Stimulated activated CD4-positive, alpha-beta T cell treated with anti-CD3 and anti-CD28 coated beads, Interleukin-12 subunit alpha, Interleukin-12 subunit beta, amount 100 ng/mL, for 4 hours (primary cell): ENCODE data around the gene RXRG.

ENCODE experiments used
- DNase-seq: peaks from one replicate; pipeline ENCODE4 v3.0.0-alpha.2; 2020

RXRG gene

DNA sequence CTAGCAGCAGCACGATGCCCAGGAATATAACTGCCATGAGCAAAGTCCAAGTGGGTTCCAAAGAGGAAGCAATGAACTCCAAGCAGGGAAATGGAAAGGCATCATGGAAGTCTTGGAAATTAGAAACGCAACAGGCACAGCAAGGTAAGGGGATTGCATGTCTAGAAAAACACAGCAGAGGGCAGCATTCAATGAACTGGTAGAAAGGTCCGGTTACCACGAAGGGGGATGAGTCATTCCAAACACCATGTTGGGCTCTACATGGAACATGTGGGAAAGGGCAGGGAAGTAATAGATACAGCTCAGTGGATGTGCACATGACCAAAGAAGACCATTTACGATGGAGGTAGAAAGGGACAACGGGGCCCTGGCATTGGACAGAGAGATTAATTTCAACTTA is 36.4 kb downstream of the RXRG start:
- no peak for DNase-seq

DNA sequence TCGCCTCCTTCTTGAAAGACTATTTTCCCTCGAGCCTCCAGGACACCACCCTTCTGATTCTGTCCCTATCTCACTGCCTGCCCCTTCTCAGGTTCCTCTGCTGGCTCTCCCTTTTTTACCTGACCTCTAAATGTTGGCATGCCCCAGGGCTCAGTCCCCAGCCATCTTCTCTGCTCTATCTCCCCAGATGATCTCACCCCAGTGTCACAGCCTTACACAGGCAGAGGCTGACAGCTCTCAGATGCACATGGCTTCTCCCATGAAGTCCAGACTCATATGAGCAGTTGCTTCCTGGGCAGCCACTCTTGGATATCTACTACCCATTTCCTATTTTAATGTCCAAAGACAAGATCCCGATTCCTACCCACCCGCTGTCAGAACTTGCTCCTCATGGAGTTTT is 37.5 kb downstream of the RXRG start:
- DNase-seq, result no peak

DNA sequence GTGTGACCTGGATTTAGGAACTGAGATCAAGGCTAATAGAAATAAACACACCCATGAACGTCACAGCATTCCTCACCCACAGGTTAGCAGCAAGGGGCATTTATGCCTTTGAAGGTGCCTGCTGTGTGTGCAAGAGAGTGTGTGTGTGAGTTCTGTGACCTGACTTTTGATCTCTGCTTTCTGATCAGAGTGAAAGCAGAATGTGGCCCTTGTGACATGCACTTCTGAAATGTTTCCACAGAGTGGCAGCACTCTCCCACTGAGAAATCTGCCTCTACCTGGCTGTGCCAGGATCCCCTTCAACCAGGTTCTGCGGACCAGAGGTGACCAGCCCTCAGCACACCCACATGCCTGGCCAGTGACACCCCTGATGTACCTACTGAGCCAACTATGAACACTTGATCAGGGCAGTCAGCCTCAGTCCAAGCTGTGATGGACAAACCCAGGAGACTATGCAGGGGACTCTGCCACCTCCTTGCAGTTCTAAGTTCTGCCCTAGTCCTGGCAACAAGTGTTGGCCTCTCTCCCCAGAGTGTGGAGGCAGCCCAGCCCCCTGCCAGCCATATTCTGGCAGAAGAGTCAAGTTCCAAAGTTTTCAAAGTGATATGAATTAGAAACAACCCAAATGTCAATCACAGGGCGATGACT is 41.0 kb downstream of the RXRG start:
- DNase-seq, result no peak

DNA sequence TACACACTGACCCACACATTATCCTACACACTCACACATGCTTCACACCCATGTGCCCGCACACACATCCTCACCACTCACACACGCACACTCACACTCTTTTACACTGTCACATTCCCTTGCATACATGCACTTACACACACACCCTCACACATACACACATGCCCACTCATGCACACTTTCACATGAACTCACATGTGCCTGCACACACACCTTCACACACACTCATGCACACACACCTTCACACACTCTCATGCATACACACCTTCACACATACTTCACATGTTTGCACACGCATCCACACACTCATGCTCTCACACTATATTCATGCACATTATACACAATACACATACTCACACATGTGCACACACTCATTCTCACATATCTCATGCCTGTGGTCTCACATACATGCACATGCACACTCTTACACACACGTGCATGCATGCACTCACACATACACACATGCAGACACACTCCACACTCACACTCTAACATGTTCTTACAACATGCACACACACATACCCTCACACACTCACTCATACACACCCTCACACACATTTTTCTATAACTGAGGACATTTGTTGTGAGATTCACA is 42.3 kb downstream of the RXRG start:
- no peak for DNase-seq

DNA sequence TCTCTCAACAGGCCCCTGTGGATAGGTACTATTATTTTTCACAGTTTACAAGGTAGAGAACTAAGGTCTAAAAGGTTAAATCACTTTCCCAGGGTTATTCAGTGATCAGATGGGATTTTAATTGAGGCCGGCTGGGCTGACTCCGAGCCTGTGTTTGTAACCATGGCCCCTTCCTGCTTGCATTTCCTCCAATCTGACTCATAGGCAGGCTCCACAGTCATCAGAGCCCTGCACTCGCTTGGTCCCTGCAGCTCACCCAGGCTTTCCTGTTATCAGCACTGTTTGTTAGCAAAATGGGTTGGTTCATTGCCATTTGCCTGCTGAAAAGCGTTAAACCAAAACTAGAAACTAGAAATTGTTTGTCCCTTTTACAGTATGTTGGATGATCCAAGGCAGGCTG is 47.0 kb downstream of the RXRG start:
- DNase-seq, result no peak

DNA sequence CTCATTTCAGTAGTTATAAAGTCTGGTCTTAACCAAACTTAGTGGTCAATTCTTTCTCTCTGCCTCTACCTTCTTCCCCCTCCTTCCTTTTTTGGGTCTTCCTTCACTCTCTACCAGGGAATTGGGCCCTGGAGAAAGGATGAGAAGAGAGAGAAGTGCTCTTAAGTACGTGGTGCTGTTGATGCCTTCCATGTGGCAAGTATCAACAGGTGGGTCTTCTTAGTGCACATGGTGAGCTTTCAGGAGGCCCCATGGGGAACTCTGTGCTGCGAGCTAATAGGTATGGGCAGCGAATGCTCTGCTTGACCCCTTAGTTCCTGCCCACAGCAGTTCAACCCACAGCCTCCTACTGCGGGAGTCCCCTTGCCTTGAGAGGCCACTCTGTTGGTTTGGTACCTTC is 49.0 kb downstream of the RXRG start:
- no peak for DNase-seq

DNA sequence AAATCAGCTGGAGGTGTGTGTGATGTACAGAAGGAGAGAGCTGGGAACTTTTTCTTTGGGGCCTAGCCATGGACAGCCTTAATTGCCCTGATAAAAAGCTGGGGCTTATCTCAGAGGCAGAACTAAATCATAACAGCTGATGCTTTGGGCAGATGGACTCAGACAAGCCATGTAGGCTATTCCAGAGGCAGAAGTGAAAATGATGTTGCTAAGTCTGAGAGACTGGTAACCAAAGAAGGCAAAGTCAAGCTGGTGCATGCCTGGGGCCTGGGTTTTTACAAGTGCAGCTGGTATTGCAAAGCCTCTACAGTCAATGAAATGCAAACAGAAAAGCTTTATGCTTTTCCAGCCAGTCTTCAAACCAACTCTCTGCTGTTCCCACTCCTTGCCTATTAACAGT is 49.4 kb downstream of the RXRG start:
- no peak for DNase-seq

DNA sequence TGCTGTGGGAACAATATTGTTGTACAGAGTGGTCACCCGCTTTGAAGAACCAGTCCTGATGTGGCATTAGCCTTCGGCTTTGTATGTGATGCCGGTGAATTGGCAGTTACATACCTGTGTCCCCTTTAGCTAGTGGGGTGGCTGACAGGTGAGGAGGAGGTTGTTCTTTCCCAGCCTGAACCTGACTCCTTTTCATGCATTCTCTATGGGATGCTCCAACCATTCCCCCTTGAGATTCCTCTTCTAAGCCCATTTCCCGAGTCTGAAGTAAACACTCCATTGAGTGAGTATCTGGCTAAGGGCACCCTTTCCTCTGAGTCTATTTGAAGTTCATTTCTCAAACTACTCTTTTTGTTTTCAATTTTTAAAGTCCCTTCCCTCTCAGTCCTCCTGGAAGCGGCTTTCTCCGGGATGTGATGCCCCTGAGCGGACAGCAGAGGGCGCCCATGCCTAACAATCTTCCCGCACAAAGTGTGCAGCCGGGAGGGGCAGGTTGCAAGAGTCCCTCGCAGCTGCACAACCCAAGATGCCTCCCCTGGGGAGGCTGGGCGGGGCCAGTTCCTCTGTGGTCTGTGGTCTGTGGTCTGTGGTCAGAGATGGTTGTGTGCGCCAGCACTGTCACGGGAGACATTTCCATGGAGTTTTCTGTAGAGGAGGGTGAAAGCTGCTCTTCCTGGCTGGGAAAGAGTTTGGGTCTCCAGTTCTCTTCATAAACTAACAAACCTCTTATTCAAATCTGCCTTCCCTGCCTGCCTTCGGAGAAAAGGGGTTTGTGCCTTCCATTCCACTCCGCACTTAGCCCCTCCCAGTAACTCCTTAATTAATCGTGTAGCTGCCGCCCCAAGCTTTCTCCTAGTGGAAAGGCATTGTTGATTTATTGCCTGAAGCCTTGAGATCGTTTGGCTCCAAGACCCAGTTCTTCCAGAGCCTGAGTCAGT is 52.0 kb downstream of the RXRG start:
- DNase-seq, result peak; percentile 73

DNA sequence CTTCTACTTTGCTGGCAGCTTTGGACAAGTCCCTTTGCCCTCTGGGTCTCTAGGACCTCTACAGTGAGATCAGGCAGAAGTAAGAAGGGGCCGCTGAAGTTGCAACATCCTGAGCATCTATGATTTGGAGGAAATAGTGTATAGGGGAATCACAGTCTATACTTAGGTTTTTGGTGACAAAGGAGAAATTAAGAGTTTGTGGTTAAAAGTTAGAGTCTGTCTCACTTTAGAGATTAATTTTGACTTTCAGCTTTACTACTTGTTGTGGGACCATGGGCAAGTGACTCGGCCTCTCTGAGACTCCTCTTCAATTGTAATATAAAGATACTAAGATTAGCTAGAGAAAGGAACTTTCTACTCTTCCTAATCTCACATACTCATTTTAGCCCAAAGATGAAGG is 55.3 kb downstream of the RXRG start:
- DNase-seq, result no peak

DNA sequence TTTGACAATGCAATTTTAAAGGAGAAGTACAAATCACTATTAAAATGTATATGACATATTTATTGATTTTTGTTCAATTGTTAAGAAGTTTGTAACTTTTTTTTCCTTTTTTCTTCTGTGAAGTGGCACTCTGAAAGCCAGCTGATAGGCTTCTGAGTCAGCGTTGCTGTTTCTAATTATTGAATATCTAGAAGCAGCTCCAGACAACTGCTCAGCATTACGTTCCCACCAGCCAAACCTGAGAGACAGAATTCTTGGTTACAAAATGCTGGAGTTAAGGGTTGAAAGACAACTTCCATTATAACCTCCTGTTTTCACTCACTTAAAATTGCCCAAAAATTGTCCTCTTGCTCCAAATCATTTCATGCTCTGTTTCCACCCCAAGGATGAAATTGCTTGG is 57.0 kb downstream of the RXRG start:
- DNase-seq, result no peak

DNA sequence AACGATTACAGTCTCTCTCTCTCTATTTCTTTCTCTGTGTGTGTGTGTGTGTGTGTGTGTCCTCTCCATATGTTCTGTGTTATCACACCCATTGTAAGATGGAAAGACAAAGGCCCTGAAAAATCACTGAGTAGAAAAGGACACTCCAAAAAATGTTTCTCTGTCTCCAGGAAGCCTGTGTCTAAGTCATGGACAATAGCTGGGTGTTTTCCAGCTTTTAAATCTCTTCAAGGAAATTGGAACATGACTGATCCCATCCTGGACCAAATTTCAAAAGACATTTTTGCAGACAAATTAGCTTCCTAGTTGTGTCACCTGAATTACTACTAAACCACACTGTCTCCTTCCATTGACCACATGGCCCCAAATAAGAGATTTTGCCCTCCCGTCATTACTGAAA is 57.4 kb downstream of the RXRG start:
- DNase-seq, result no peak

DNA sequence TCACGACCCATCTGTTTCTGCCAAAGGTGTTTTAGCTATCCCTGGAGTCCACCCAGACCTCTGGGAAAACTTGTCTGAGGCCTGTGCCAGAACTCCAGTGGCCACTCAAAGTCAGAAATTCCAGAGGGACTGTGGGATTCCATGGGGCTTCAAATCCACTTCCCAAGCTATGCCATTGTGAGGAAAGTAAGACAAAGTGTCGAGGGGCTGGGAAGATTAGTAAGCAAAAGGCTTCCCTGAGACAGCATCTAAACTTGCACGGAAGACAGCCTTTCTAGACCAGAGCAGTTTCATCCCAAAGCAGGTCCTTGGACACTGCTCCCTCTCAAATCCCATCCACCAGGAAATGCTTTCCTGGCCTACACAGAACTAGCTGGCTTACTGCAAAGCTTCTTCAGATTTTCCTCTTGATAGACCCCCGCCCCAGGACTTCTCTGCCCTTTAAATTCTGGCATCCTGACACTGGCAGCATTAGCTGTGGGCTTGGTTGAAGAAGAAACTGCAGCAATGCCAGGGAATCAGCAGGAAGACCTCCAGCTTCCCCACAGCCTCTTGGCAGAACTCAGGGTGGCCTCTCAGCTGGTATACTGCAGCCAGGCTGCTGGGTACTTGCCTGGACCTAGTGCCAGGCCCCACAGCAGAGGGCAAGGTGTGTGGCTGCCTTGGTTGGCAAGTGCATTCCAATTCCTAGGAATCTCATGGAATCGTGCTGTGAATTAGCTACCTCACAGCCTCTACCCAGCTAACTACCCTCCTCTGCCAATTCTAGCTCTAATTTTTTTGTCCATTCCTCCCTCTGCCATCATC is 61.1 kb downstream of the RXRG start:
- no peak for DNase-seq

DNA sequence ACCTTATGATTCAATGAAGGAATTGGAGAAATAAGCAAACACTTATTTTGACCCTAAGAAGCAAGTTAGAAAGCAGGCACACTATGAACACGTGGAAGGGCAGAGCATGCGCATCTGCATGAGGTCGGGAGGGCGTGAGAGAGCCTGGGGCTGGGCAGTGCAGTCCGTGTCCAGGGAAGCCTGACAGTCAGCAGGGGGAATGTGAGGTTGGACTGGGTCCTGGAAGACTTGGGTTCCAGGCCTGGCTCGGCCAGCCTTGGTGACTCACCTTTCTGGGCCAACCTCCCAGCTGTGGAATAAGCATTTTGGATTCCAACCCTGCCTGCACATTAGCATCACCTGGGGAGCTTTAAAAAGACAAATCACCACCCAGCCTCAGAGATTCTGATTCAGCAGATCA is 61.9 kb downstream of the RXRG start:
- no peak for DNase-seq

DNA sequence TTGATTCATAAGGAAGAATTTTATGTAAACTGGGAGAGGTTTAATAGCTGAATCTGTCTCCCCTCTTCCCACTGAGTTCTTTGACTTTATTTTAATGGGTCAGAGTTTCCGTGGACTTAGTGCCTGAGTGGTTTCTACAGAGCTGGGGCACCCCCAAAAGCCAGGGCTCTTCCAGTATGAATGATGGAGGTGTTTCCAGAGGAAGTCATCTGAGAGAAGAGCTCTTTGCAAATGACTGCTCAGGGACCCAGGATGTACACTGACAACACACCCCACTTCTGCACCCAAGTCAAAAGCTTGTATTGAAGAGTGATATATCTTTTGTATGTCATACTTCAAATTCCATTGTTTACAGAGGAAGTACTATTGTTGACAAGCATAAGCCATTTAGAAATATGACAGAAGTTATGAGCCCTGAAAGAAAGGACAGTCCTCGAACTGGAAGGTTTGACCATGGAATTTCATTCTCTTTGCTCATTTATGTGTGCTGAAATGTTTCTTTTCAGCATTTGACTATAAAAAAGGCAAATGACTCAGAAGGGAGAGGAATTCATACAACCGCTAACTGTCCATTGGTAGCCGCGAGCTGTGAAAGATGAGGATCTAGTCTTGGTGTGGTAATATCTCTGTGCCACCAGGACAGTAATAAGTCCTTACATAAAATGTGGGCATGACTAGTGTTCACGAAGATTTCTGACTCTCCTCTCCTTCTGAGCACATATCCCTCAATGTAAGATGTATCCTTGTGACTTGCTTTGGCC is 63.0 kb downstream of the RXRG start:
- DNase-seq, result no peak

DNA sequence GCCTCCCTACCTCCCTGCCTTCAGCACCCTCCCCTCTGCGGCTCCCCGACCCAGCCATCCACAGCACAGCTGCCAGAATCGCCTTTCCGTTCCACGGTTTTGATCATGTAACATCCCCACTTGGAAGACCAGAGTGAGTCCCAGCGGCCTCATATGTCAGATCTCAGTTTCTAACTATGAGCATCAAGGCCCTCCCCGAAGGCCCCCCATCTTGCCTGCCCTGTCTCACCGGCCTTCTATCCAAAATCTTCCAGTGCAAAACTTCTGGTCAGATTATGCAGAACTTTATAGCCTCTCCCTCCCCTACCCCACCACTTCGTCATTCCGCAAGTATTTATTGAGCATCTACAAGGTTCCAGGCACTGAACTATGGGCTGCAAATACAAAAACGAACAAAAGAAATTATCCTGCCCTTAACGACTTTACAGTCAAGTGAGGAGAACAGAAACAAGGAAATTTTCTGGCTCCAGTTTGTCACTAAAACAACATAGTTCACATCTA is 68.1 kb downstream of the RXRG start:
- DNase-seq, result no peak

DNA sequence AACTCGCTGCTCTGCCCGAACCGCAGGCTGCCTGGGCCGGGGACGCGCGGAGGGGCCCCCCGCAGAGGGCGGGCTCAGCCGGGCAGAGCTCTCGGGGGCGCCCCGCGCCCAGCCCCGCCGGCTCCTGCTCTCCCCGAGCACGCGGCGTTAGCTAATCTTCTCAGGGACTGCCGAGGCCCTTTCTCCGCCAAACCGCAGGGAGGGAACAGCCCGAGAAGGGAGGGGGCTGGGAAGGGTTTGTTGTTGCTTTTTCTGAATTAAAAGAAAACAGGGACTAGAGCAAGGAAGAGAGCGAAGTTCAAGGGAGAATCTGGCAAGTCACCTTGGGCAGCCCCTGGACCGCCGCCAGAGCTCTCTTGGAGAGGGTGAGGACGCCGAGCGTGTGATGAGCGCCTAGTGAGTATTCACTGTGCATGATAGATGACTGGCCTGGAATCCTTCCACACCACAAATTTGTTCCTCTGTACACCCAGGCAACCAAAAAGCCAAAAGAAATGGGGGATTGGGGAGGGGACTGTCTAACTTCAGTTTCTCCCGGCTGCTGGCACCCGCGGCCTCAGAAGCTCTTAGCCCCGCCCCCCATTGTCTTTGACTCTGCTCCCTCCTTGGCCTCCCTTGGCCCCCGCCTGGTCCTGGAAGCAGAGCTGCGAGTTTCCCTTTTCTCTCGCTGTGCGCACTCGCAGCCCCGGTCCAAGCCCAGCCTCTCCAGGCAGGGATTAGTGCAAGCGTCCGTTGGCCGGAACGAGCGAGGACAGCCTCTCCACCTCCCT is 68.7 kb downstream of the RXRG start:
- DNase-seq, result peak; percentile 21

DNA sequence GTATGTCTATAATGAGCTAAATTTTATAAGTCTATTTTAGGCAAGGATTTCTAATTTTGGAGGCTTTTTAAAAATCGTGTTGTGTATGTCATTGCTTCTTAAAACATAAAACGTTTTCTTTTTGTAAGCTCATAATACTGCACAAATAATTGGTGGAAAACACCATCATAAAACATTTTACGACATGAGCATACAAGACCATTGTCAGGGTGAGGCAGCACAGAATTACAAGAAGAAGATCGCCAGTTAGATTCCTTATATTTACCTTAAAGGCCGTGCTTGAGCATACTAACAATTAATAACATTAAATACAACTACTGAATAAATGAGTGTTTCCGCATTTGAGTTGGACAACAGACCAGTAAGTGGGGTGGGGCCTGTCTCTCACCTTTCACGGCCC is 69.3 kb downstream of the RXRG start:
- DNase-seq, result no peak

DNA sequence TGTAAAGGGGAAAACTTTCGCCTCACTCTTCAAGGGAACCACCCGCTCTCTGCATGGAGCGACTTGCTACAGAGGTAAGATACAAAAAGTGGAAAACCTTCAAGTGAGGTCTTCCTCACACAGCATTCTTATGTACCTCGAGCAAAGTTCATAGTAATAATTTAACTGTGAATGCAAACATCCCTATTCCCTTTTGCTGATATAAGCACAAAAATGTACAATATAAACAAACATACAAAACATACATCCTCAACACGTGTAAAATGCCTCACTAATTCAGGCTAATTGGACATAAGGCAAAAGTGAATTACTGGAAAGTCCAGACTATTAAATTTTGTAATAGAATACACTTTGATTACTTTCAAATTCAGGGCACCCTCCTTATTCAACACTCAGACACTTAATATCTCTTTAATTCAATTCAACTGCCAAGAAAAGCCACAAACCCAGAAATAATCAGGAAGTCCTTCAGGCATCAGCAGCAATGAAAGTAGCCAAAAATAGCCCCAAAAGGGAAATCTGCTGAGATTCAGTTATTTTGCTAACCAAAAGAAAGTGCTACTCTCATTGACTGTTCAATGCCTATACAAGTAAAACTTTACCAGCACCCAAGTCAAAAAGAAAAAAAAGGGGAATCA is 73.2 kb downstream of the RXRG start:
- no peak for DNase-seq

DNA sequence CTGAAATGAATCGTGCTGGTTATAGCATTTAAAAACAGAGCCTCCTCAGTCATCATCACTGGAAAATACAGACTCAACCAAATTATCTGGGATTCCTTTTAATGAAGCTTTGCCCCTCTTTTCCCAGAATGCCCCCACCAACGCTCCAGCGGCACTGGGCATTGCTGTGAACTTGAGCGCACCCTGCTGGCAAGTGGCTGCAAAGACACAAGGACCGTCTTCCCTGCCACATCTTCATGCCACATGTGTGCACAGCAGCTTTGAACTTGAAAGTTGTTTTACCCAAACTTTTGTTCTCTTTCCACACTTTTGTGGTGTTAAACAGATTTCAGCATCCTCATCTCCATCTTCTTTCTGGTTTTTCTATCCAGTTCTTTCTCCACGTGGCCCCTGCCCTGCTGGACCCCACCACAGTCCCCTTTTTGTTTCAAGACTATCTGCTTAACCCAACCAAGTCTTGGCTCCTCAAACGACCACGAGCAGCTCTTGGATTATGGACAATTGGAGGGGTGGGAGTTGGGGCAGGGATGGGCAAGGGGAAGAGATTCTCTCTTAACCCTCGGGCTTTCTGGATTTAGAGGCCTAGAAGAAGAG is 75.6 kb downstream of the RXRG start:
- DNase-seq, result peak; percentile 55

DNA sequence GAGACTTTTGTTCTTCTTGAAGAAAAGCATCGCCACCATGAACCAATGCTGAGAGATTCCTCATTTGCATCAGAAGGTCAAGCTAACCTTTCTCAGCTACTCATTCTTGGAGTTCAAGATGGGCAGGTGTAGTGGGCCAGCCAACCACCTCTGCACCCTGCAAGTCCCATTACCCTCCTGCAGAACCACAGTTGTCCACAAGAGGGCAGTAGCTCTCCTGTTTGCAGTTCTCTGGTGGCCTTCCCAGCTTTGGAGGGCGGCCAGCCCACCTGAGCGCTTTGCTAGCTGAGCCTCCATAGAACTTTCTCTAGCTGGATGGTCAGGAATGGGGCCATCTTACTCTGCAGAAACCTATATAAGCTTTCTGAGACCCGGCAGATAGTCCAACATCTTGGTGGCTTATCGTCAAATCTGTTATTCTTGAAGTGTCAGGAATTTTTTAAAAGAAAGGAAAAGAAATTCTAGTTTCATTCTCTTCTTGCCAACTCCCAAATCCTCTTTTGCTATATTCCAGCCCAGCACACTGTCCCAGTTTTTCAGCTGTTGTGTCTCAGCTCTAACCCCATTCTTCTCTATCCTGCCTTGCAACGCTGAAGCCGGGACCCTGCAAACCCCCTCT is 77.4 kb downstream of the RXRG start:
- DNase-seq, result peak; percentile 76
